PC-9 (cell line): ENCODE measurements around the gene PCDH9. TPM values are rescaled to one million over a fixed set of nuclear protein-coding genes. Genes with fewer than 3 reads are reported as not detected.

ENCODE experiments used
- BruUV-seq: library from RNA; stranded (reverse); fragments of 400-500 nt; replicated peaks from 2 replicates; lab custom pipeline; 2021; lab: Mats Ljungman, UMichigan
- CTCF ChIA-PET: fragments of 300-600 bp; sonication (Branson Sonifier 250); formaldehyde crosslinking; loops from one replicate; lab custom pipeline; 2022; ENCODE audit warnings: antibody characterized with exemption; lab: Charles Lee
- POLR2A ChIA-PET: fragments of 300-600 bp; sonication (Branson Sonifier 250); formaldehyde crosslinking; loops from one replicate; lab custom pipeline; 2022; ENCODE audit warnings: antibody characterized with exemption; ENCODE audit not compliant: unreplicated experiment; lab: Charles Lee
- DNase-seq, 2 experiments: peaks; one replicate each; pipeline versions ENCODE4 v3.0.0 to v3.0.0-alpha.2; 2015 to 2022; ENCODE audit warnings: mixed read lengths in 1 of 2
- H2AFZ ChIP-seq: fragments of 200-600 bp; sonication (generic); 2 replicates; pipeline ENCODE4 v1.8.1; 2017; ENCODE audit warnings: antibody characterized with exemption
- H3F3A ChIP-seq: fragments of 200-600 bp; sonication (generic); 2 replicates; pipeline ENCODE4 v1.8.1; 2017; ENCODE audit warnings: antibody characterized with exemption, mild to moderate bottlenecking, low read depth; ENCODE audit not compliant: insufficient read depth
- H3K27ac ChIP-seq: fragments of 200-600 bp; sonication (generic); 2 replicates; pipeline ENCODE4 v1.6.1; 2016; ENCODE audit warnings: mixed run types
- H3K27me3 ChIP-seq: fragments of 200-600 bp; sonication (generic); 2 replicates; pipeline ENCODE4 v1.6.1; 2016; ENCODE audit warnings: low read depth, mixed run types; ENCODE audit not compliant: insufficient read depth
- H3K36me3 ChIP-seq: fragments of 200-600 bp; sonication (generic); 2 replicates; pipeline ENCODE4 v1.6.1; 2016; ENCODE audit warnings: low read depth, mixed run types
- H3K4me1 ChIP-seq: fragments of 200-600 bp; sonication (generic); replicated peaks from 2 replicates; pipeline ENCODE4 v1.6.1; 2016; ENCODE audit warnings: mixed run types; ENCODE audit not compliant: insufficient read depth
- H3K4me2 ChIP-seq: fragments of 200-600 bp; sonication (generic); 2 replicates; pipeline ENCODE4 v1.6.1; 2017; ENCODE audit warnings: mixed run types
- H3K4me3 ChIP-seq: fragments of 200-600 bp; sonication (generic); 2 replicates; pipeline ENCODE4 v1.6.1; 2016; ENCODE audit warnings: mixed run types
- H3K79me2 ChIP-seq: fragments of 200-600 bp; sonication (generic); 2 replicates; pipeline ENCODE4 v1.6.1; 2017; ENCODE audit warnings: low read depth, mixed run types
- H3K9me2 ChIP-seq: fragments of 200-600 bp; sonication (generic); 2 replicates; pipeline ENCODE4 v1.8.1; 2017; ENCODE audit warnings: mild to moderate bottlenecking; ENCODE audit not compliant: insufficient read depth
- H3K9me3 ChIP-seq: fragments of 200-600 bp; sonication (generic); 2 replicates; pipeline ENCODE4 v1.8.1; 2016; ENCODE audit warnings: low read depth; ENCODE audit not compliant: insufficient read depth
- H4K20me1 ChIP-seq: fragments of 200-600 bp; sonication (generic); 2 replicates; pipeline ENCODE4 v1.8.1; 2017; ENCODE audit not compliant: insufficient read depth
- CTCF ChIP-seq: fragments of 200-600 bp; sonication (generic); conservative IDR thresholded peaks from 2 replicates; pipeline ENCODE4 v1.6.1; 2017; ENCODE audit warnings: mixed run types, antibody characterized with exemption, mild to moderate bottlenecking, moderate library complexity
- EZH2 ChIP-seq: fragments of 200-600 bp; sonication (generic); IDR thresholded peaks from 2 replicates; pipeline ENCODE4 v1.8.0; 2017; ENCODE audit warnings: antibody characterized with exemption, low read depth
- intact Hi-C: fragments of 100-400 bp; cut with micrococcal nuclease; formaldehyde crosslinking; loops from one replicate; pipeline ENCODE4 v1.10.0; 2022; ENCODE audit not compliant: unreplicated experiment
- total RNA-seq: library from RNA; stranded (reverse); gene quantifications from 2 replicates; pipeline ENCODE4 v1.2.3, GENCODE V29; 2021

PCDH9 gene
- total RNA-seq, 1 experiment from 2014 or later, result 0.37 TPM

- no peaks in the 10 kb centered on the region for H3F3A ChIP-seq
- no peak overlapping the region for H3K27ac ChIP-seq
- no peaks in the 10 kb centered on the region for H3K27me3 ChIP-seq
- H3K4me3 ChIP-seq, result no peak overlapping the region
- no peak overlapping the region for H3K4me2 ChIP-seq
- peaks cover 5% of the 10 kb centered on the region; the same call in 1 of the 2 replicates for H3K9me2 ChIP-seq
- intact Hi-C loops, result no loop called here
- DNase-seq, result no peak
- TF ChIP-seq EZH2 (no peak), CTCF (no peak)
- H3K9me3 ChIP-seq, result no peaks in the 10 kb centered on the region
- H3K4me1 ChIP-seq, result no peaks in the 10 kb centered on the region
- CTCF ChIA-PET, result no interaction called here
- no peaks in the 10 kb centered on the region for H3K79me2 ChIP-seq
- POLR2A ChIA-PET, result no interaction called here
- BruUV-seq, result no TSS peak
- H4K20me1 ChIP-seq, result no peaks in the 10 kb centered on the region
- no peaks in the 10 kb centered on the region for H3K36me3 ChIP-seq
- H2AFZ ChIP-seq, result no peak overlapping the region
Measured at GRCh38 chr13:67183151-67183550, 47.0 kb downstream of the PCDH9 start.

GRCh38 chr13:67175836-67176459, 54.2 kb downstream of the PCDH9 start:
- intact Hi-C loops, result no loop called here
- H3F3A ChIP-seq, result no peaks in the 10 kb centered on the region
- BruUV-seq, result no TSS peak
- no peaks in the 10 kb centered on the region; the same call in 1 of the 2 replicates for H3K9me3 ChIP-seq
- H2AFZ ChIP-seq, result no peak overlapping the region
- H3K9me2 ChIP-seq, result peaks cover 5% of the 10 kb centered on the region; the same call in 1 of the 2 replicates
- CTCF ChIA-PET, result no interaction called here
- H4K20me1 ChIP-seq, result no peaks in the 10 kb centered on the region
- H3K27ac ChIP-seq, result no peak overlapping the region
- POLR2A ChIA-PET, result no interaction called here
- H3K4me1 ChIP-seq, result no peaks in the 10 kb centered on the region
- DNase-seq, result no peak
- no peaks in the 10 kb centered on the region for H3K36me3 ChIP-seq
- no peaks in the 10 kb centered on the region for H3K27me3 ChIP-seq
- no peak overlapping the region for H3K4me2 ChIP-seq
- no peaks in the 10 kb centered on the region for H3K79me2 ChIP-seq
- H3K4me3 ChIP-seq, result no peak overlapping the region
- TF ChIP-seq EZH2, result no peak
- TF ChIP-seq CTCF, result no peak

- no peaks in the 10 kb centered on the region for H3F3A ChIP-seq
- no peaks in the 10 kb centered on the region for H3K36me3 ChIP-seq
- H3K9me2 ChIP-seq, result no peaks in the 10 kb centered on the region
- H2AFZ ChIP-seq, result no peak overlapping the region
- no peak overlapping the region for H3K4me2 ChIP-seq
- H3K4me3 ChIP-seq, result no peak overlapping the region
- no peak for DNase-seq
- ChIA-PET CTCF (no interaction called here), POLR2A (no interaction called here)
- TF ChIP-seq CTCF, result no peak
- H3K27me3 ChIP-seq, result no peaks in the 10 kb centered on the region
- no peaks in the 10 kb centered on the region for H3K79me2 ChIP-seq
- no peaks in the 10 kb centered on the region for H4K20me1 ChIP-seq
- no peaks in the 10 kb centered on the region for H3K4me1 ChIP-seq
- no peaks in the 10 kb centered on the region for H3K9me3 ChIP-seq
- intact Hi-C loops, result no loop called here
- H3K27ac ChIP-seq, result no peak overlapping the region
- BruUV-seq, result no TSS peak
Measured at GRCh38 chr13:67168384-67168783, 61.8 kb downstream of the PCDH9 start.
